Activated CD4-positive, alpha-beta T cell treated with anti-CD3 and anti-CD28 coated beads for 4 hours (primary cell): ENCODE measurements around the gene ELOVL6.
"Not testable (repeated sequence)": the region's sequence is repeated elsewhere in the genome, so short reads cannot be mapped to it uniquely, and the experiment has no call there.

Source experiments
- DNase-seq, 2 donors: peaks; one replicate each; pipeline ENCODE4 v3.0.0-alpha.2; 2020

Gene ELOVL6

GRCh38 chr4:110071466-110071865 lies 126.9 kb downstream of the ELOVL6 start:
- no peak for DNase-seq

DNA sequence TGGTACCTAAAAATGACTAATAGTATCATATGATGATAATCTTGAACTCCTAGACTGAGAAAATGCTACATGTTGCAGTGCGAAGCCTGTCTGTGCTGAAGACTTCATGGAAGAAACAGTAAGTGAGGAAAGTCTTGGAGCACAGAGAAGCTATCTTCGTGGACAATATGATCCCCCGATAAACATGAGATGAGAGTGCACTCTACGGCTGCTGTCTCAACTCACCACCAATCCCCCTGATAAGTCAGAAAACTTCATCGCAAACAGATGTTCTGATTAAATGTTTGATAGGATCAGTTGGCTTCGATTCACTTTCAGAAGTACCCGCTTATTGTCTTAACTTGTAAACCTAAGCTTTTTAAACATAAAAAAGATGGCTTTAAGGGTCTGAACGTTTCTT lies 130.2 kb downstream of the ELOVL6 start:
- DNase-seq, result no peak

DNA sequence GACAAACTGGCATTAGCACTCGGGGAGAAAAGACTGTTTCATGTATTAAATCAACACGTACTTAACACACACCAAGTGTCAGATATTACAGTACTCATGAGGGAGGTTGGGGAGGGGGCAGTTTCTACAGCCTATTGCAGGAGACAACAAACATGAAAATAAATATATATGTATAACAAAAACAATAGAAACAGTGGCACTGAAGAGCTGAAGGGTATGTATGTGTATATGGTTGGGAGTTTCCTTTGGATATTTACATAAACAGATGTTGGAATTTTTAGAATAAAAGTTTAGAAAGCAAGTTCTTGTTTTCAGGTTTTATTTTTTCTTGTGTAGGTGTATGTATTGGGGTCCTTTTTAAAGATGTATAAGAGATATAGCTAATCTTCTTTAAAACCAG lies 133.5 kb downstream of the ELOVL6 start:
- no peak for DNase-seq

GRCh38 chr4:110064295-110064694 lies 134.1 kb downstream of the ELOVL6 start:
- no peak for DNase-seq

DNA sequence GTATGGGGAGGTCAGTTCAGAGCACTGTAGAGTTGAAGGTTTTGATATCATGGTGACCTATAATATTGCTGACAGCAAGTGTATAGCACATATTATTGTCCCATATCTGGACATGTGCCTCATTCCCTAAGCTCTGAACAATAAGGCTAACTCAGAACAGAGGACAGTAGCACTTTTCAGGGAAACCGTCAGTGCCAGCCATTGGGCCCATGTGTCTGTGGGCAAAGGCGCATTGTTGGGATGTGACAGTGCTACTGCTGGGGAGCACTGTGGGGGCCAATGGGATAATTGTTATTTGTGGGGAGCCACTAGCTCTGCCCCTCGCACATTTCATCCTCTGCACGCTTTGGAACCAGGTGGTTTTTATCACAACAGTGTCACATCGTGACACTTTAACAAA lies 136.2 kb downstream of the ELOVL6 start:
- DNase-seq, result no peak

- DNase-seq, result no peak
These were observed 137.3 kb downstream of the ELOVL6 start for GRCh38 chr4:110061076-110061475.

- no peak for DNase-seq
These were observed 138.7 kb downstream of the ELOVL6 start for GRCh38 chr4:110059556-110060191.

DNA sequence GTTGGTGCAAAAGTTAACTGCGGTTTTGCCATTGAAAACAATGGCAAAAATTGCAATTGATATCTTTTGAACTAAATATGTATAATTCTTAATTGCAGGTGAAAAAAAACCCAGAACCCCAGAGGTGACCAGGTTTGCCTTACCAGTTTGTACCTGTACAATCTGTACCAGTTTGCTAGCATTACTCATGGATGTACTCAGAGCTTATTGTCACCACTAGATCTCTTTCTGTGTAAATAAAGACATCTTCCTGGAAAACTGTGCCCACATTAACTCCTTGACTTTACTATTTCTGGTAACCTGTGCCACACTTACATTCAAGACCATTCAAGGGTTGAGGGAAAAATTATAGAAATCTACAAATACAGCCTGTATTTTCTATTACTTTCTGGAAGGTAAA lies 139.7 kb downstream of the ELOVL6 start:
- DNase-seq, result no peak

DNA sequence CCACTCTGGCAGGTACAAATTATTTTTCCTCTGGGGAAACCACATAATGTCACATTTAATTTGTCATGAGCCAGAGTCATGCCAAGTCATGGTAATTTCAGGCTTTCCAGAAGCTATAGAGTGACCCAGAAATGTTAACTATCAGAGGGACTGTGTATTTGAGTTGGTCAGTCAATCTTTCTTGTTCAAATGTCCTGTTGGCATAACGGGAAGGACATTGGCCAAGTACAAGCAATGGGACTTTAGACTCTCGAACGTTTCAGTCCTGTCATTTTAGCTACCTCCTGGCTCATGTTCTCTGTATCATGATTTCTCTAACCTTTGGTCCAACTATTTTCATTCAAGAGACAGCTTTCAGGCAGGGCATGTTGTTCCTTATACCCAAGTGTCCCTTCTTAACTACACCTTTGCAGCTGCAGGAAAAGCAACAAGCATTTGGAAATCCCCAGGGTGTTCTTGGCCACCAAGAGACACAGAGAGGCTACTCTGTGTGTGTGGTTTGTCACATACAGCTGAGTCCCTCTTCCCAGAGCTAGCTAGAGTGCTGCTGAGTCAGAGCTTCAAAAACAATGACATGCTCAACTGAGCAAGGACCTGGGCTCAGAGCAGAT lies 143.2 kb downstream of the ELOVL6 start:
- no peak for DNase-seq

DNA sequence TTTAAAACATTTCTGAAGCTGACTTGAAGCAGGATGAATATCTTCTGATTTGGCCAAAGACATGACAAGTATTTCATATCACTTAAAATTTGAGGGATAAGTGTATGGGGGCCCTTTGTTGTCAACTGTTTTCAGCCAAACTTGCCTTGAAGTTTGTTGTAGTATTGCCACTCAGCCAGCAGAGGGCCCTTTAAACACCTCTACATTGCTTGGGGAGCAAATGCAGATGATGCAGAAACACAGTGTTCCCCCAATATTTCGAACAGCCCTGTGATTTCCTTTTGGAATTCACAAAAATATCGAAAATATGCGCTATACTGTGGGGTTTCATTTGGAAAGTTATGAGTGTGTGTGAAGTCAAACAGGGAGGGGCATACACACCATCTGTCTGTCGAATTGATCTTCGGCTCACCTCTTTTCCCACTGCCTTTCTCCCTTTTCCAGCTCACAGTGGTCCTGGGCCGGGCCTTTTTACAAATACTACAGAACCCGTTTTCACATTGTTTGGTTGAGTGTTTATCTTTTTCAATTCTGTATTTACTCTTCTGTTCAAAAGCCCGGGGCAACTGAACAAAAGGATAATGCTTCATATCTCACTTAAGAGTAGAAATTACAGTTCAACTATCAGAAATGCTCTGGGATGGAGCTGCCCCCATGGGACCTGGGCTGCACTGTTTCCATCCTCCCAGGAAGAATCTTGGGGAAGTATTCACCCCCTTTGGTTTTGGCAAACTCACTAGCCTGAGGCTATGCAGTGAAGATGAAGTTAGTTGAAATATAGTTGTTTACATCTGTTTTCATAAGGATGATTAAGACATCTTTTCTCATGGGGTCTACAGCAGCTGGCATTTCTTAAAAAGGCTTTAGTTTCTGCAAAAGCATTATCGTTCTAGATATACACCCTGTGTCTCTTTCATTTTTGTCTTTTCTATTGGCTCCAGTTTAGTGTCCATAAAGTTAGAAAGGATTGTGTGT lies 148.2 kb downstream of the ELOVL6 start:
- DNase-seq, result peak; percentile 35 to 66

DNA sequence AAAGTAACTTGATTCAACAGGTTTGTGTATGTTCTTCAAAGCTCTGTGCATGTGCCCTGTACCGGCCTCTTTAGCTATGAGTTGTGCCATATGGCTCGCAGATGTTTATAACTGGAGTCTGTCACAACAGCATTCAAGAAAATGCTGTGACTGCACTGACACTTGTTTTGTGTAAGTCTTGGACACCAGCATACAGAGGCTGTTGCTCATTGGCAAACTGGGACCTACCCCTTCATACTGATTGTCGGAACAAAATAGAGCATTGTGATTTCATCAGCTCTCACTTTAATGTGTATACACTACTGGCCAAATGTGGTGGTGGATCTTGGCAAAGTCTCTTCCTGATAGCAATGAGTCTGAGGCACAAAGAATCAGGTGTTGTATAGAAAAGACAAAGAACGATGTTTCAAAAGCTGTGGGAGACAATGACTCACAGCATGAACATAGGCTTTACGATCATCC lies 151.8 kb downstream of the ELOVL6 start:
- DNase-seq, result no peak

DNA sequence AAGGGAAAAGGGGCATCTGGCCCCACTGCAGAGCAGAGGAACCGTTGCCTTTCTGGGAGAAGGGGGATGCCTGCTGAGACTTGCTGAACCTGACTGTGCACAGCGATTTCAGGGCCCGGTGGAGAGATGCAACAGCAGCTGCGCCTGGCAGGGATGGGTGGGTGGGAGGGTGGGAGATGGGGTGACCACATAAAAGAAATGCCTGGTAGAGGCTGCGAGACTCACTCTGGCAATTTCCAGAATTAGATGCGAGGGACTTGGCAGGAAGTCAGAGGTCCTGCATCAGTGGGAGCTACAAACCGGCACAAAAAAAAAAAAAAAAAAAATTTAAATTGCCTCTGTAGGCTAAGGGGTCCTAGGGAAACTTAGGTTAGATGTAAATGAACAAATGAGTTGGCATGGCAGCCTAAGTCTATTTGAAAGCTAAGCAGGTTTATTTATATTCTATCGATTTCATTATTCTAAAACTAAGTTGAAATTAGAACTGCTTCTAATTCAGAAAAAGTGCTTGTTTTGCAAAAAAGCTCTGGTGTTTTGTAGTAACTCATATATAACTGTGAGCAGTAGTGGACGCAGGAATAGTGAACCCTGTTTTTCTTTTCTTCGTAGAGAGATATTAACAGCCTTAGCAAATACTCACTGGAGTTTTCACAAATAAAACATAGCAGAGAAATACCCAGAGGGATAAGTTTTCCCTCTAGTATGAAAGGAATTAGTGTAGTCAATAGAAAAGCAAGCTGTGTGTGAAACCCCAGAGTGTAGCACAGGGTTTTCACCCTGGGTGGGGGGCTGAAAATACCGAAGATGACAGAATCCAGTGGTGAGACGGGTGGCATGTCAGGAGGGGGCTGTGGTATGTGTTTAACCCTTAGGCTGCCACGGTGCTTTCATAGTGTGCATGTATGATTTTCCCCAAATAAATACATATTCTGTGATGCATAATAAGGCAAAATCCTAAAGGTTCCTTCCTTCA lies 155.6 kb downstream of the ELOVL6 start:
- no peak for DNase-seq

DNA sequence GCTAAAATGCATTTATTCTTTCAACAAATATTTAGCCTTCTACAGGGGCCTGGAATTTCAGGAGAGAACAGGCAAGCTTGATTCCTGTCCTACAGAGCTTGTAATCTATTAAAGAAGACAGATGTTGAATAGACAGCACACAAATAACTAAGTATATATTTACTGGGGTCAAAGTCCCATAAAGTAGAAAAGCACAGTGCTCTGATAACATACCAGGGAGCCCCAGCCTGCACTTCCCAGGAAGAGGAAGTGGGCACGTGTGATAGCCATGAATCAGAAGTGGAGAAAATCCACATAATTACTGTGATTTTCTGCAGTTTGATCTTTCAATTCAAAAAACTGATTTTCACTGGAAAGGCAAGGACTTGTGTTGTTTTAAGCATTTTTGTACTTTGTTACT lies 156.7 kb downstream of the ELOVL6 start:
- DNase-seq, result no peak

GRCh38 chr4:110039164-110039563 lies 159.3 kb downstream of the ELOVL6 start:
- not testable (repeated sequence) for DNase-seq

DNA sequence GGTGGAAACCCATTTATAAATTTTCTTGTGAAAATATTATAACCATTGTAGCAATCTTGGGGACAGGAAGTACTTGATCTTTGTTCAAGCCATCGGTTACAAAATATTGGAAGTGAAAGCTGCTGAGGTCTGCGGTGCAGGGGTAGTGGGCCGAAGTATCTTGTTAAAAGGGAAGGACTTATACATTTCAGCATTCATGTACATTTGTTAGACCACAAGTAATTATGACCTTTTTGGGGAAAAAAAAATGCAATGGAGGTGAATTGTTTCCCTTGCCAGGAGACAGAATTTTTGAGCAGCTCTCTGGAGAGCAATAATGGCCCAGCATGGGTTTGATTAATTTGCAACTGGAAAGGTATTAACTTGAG lies 164.4 kb downstream of the ELOVL6 start:
- no peak for DNase-seq

DNA sequence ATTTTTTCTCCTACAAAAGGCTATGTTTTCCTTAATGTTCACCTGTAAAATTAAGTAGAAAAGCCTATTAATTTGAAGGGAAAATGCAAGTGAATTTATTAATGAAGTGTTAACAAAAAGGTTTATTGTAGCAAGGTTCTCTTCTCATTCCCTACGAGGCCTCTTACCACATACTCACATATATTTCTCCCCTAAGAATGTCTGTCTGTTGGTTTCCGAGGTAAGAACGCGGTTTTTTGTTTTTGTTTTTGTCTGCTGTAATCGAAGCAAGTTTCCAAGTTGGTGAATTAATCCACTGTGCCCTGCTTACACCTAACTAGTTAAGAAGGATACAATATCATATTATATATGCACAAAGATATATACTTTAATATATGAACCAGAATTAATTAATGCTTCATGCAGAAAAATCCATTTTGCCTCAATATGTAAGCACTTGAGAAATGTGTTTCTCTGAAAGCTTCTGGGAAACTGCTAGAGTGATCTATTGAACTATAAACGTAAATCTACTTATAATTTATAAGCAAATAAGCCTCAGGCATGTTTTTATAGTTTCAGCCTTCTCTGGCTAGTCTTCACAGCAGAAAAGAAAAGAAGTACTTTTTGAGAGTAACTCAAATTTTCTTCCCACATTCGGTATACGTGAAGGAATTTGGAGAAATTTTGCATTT lies 164.9 kb downstream of the ELOVL6 start:
- no peak for DNase-seq

- DNase-seq, result no peak
These were observed 165.8 kb downstream of the ELOVL6 start for GRCh38 chr4:110032603-110033002.

- no peak for DNase-seq
These were observed 172.7 kb downstream of the ELOVL6 start for GRCh38 chr4:110025718-110026117.

DNA sequence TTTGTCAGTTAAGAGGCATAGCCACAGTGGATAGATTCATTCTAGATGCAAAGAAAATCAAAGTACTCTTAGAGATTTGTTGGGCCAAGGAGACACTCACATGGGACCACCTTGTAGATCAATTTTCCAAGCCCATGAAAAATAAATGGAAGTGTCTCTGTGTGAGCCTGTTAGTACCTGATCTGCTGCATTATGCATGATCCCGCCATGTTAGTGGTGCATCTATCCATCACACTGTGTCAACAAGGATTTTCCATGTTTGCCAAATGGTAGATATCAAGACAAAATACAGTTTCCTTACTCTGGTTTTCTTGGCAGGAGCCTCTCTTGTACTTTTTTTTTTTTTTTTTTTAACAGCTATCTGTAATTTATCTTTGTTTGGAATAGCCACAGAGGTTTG lies 173.4 kb downstream of the ELOVL6 start:
- no peak for DNase-seq

DNA sequence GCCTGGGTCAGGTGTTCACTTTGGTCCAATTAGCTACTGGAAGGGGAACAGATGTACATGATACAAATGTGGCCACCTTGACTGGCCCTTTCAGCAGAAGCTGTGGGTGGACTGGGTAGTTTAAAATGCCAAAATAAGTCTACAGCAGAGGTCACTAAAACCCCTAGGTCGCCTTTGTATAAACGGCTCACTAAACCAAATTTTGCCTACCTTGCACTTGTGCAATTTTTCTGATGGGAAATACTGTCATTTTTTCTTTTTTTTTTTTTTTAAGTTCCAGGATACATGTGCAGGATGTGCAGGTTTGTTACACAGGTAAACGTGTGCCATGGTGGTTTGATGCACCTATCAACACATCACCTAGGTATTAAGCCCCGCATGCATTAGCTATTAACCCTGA lies 176.0 kb downstream of the ELOVL6 start:
- DNase-seq, result no peak

- no peak for DNase-seq
These were observed 177.6 kb downstream of the ELOVL6 start for GRCh38 chr4:110020646-110021443.
